ENCODE data around the gene DMTF1. TPM values are rescaled to one million over a fixed set of nuclear protein-coding genes. Genes with fewer than 3 reads are reported as not detected.
"Not testable (repeated sequence)": the region's sequence is repeated elsewhere in the genome, so short reads cannot be mapped to it uniquely, and the experiment has no call there.

The DMTF1 gene
- polyA plus RNA-seq, 1 donor (not counting 4 experiments of a cell fraction or from before 2014, with no cell fraction given): 98.4 TPM

- no peak for DNase-seq (ENCODE audit: low read depth, low spot score)
- peaks cover 3 to 17% of the 10 kb centered on the region in 2 experiments for H3K36me3 ChIP-seq (ENCODE audit: control insufficient read depth in 2 of 2, extremely low read depth in 1 of 2, insufficient read depth in 2 of 2, low read length in 2 of 2)
- H3K4me1 ChIP-seq (ENCODE audit: control insufficient read depth, extremely low read depth, insufficient read depth, low read length): no peaks in the 10 kb centered on the region
- dilution Hi-C loops (cut with MboI; ENCODE audit: extremely low pct_ligation_motif_present, low sequenced_read_pairs): no loop called here
- H4K20me1 ChIP-seq (ENCODE audit: control insufficient read depth, extremely low read depth, insufficient read depth, low read length): no peaks in the 10 kb centered on the region
- H3K79me2 ChIP-seq (ENCODE audit: control insufficient read depth, insufficient read depth, low read length): peaks cover 46% of the 10 kb centered on the region
- peaks cover 7% of the 10 kb centered on the region for H3K9me3 ChIP-seq (ENCODE audit: control insufficient read depth, low read depth, low read length)
- no peak overlapping the region for H3K4me3 ChIP-seq (ENCODE audit: control insufficient read depth in 2 of 3, extremely low read depth in 1 of 3, insufficient read depth in 2 of 3, low read depth in 1 of 3, low read length in 3 of 3)
- no peak overlapping the region for H2AFZ ChIP-seq (ENCODE audit: control insufficient read depth, low read length)
- H3K27me3 ChIP-seq (ENCODE audit: control insufficient read depth, extremely low read depth, insufficient read depth, low read length): no peaks in the 10 kb centered on the region
- no peak overlapping the region for H3K27ac ChIP-seq (ENCODE audit: control insufficient read depth, insufficient read depth, low read length)
- TF ChIP-seq CTCF (optimal IDR thresholded peaks at IDR 0.05 in 1 of 3, IDR thresholded peaks at IDR 0.05 in 1 of 3, conservative IDR thresholded peaks at IDR 0.05 in 1 of 3; ENCODE audit: extremely low read depth in 1 of 3, insufficient read depth in 2 of 3, low read length in 3 of 3) (no peak), EZH2 (IDR thresholded peaks at IDR 0.05; ENCODE audit: low read length) (no peak)
- H3K9ac ChIP-seq (ENCODE audit: control insufficient read depth, extremely low read depth, insufficient read depth, low read length): no peak overlapping the region
- H3K9me1 ChIP-seq (ENCODE audit: control insufficient read depth, extremely low read depth, insufficient read depth, low read length): no peaks in the 10 kb centered on the region
- no peak overlapping the region for H3K4me2 ChIP-seq (ENCODE audit: control insufficient read depth, extremely low read depth, insufficient read depth, low read depth, low read length)
- no peak for FAIRE-seq
Measured at GRCh38 chr7:87202705-87203104, 50.5 kb downstream of the DMTF1 start.

DNA sequence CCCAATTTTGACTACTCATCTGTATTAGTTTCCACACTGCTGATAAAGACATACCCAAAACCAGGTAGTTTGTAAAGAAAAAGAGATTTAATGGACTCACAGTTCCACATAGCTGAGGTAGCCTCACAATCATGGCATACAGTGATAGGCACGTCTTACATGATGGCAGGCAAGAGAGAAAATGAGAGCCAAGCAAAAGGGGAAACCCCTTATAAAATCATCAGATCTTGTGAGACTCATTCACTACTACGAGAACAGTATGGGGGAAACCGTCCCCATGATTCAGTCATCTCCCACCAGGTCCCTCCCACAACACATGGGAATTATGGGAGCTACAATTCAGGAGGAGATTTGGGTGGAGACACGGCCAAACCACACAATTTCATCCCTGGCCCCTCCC is 51.7 kb downstream of the DMTF1 start:
- H3K79me2 ChIP-seq (ENCODE audit: control insufficient read depth, insufficient read depth, low read length): peaks cover 50% of the 10 kb centered on the region
- H3K27ac ChIP-seq (ENCODE audit: control insufficient read depth, insufficient read depth, low read length); H2AFZ ChIP-seq (ENCODE audit: control insufficient read depth, low read length); H3K4me2 ChIP-seq (ENCODE audit: control insufficient read depth, extremely low read depth, insufficient read depth, low read depth, low read length); H4K20me1 ChIP-seq (ENCODE audit: control insufficient read depth, extremely low read depth, insufficient read depth, low read length); FAIRE-seq; H3K9ac ChIP-seq (ENCODE audit: control insufficient read depth, extremely low read depth, insufficient read depth, low read length); H3K27me3 ChIP-seq (ENCODE audit: control insufficient read depth, extremely low read depth, insufficient read depth, low read length); dilution Hi-C loops (cut with MboI; ENCODE audit: extremely low pct_ligation_motif_present, low sequenced_read_pairs); DNase-seq (ENCODE audit: low read depth, low spot score); H3K4me3 ChIP-seq (ENCODE audit: control insufficient read depth in 2 of 3, extremely low read depth in 1 of 3, insufficient read depth in 2 of 3, low read depth in 1 of 3, low read length in 3 of 3); H3K9me3 ChIP-seq (ENCODE audit: control insufficient read depth, low read depth, low read length); H3K4me1 ChIP-seq (ENCODE audit: control insufficient read depth, extremely low read depth, insufficient read depth, low read length); H3K9me1 ChIP-seq (ENCODE audit: control insufficient read depth, extremely low read depth, insufficient read depth, low read length): not testable (repeated sequence)
- peaks cover 3 to 14% of the 10 kb centered on the region in 2 experiments for H3K36me3 ChIP-seq (ENCODE audit: control insufficient read depth in 2 of 2, extremely low read depth in 1 of 2, insufficient read depth in 2 of 2, low read length in 2 of 2)

DNA sequence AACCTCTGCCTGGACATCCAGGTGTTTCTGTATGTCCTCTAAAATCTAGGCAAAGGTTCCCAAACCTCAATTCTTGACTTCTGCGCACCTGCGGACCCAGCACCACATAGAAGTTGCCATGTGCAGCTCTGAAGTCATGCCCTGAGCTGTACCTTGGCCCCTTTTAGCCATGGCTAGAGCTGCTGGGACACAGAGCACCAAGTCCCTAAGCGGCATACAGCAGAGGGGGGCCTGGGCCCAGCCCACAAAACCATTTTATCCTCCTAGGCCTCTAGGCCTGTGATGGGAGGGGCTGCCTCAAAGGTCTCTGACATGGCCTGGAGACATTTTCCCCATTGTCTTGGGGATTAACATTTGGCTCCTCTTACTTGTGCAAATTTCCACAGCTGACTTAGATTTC is 52.7 kb downstream of the DMTF1 start:
- Histone ChIP-seq H3K9ac (ENCODE audit: control insufficient read depth, extremely low read depth, insufficient read depth, low read length) (no peak overlapping the region), H3K79me2 (ENCODE audit: control insufficient read depth, insufficient read depth, low read length) (peaks cover 50% of the 10 kb centered on the region), H2AFZ (ENCODE audit: control insufficient read depth, low read length) (no peak overlapping the region), H3K27ac (ENCODE audit: control insufficient read depth, insufficient read depth, low read length) (no peak overlapping the region), H3K4me1 (ENCODE audit: control insufficient read depth, extremely low read depth, insufficient read depth, low read length) (no peaks in the 10 kb centered on the region), H3K9me1 (ENCODE audit: control insufficient read depth, extremely low read depth, insufficient read depth, low read length) (no peaks in the 10 kb centered on the region), H3K27me3 (ENCODE audit: control insufficient read depth, extremely low read depth, insufficient read depth, low read length) (no peaks in the 10 kb centered on the region), H3K4me3 (ENCODE audit: control insufficient read depth in 2 of 3, extremely low read depth in 1 of 3, insufficient read depth in 2 of 3, low read depth in 1 of 3, low read length in 3 of 3) (no peak overlapping the region), H3K9me3 (ENCODE audit: control insufficient read depth, low read depth, low read length) (peaks cover 7% of the 10 kb centered on the region), H3K4me2 (ENCODE audit: control insufficient read depth, extremely low read depth, insufficient read depth, low read depth, low read length) (no peak overlapping the region), H4K20me1 (ENCODE audit: control insufficient read depth, extremely low read depth, insufficient read depth, low read length) (no peaks in the 10 kb centered on the region), H3K36me3 (ENCODE audit: control insufficient read depth in 2 of 2, extremely low read depth in 1 of 2, insufficient read depth in 2 of 2, low read length in 2 of 2) (peaks cover 3 to 8% of the 10 kb centered on the region in 2 experiments)
- dilution Hi-C loops (cut with MboI; ENCODE audit: extremely low pct_ligation_motif_present, low sequenced_read_pairs): no loop called here
- no peak for FAIRE-seq
- no peak for TF ChIP-seq EZH2 (IDR thresholded peaks at IDR 0.05; ENCODE audit: low read length)
- no peak for TF ChIP-seq CTCF (optimal IDR thresholded peaks at IDR 0.05 in 1 of 3, IDR thresholded peaks at IDR 0.05 in 1 of 3, conservative IDR thresholded peaks at IDR 0.05 in 1 of 3; ENCODE audit: extremely low read depth in 1 of 3, insufficient read depth in 2 of 3, low read length in 3 of 3)
- no peak for DNase-seq (ENCODE audit: low read depth, low spot score)

DNA sequence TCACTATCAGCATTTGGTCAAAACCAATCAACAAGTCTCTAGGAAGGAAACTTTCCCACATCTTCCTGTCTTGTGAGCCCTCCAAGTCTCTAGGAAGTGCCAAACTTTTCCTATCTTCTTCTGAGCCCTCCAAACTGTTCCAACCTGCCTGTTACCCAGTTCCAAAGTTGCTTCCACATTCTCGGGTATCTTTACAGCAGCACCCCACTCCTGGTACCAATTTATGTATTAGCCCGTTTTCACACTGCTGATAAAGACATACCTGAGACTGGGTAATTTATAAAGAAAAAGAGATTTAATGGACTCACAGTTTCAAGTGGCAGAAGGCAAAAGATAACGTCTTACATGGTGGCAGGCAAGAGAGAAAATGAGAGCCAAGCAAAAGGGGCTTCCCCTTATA is 53.4 kb downstream of the DMTF1 start:
- H4K20me1 ChIP-seq (ENCODE audit: control insufficient read depth, extremely low read depth, insufficient read depth, low read length); H3K9me3 ChIP-seq (ENCODE audit: control insufficient read depth, low read depth, low read length); H3K27me3 ChIP-seq (ENCODE audit: control insufficient read depth, extremely low read depth, insufficient read depth, low read length); FAIRE-seq; H2AFZ ChIP-seq (ENCODE audit: control insufficient read depth, low read length); H3K9me1 ChIP-seq (ENCODE audit: control insufficient read depth, extremely low read depth, insufficient read depth, low read length); H3K4me3 ChIP-seq (ENCODE audit: control insufficient read depth in 2 of 3, extremely low read depth in 1 of 3, insufficient read depth in 2 of 3, low read depth in 1 of 3, low read length in 3 of 3); H3K27ac ChIP-seq (ENCODE audit: control insufficient read depth, insufficient read depth, low read length); dilution Hi-C loops (cut with MboI; ENCODE audit: extremely low pct_ligation_motif_present, low sequenced_read_pairs); H3K36me3 ChIP-seq (ENCODE audit: control insufficient read depth in 2 of 2, extremely low read depth in 1 of 2, insufficient read depth in 2 of 2, low read length in 2 of 2); H3K4me2 ChIP-seq (ENCODE audit: control insufficient read depth, extremely low read depth, insufficient read depth, low read depth, low read length); H3K9ac ChIP-seq (ENCODE audit: control insufficient read depth, extremely low read depth, insufficient read depth, low read length); H3K4me1 ChIP-seq (ENCODE audit: control insufficient read depth, extremely low read depth, insufficient read depth, low read length); DNase-seq (ENCODE audit: low read depth, low spot score): not testable (repeated sequence)
- peaks cover 51% of the 10 kb centered on the region for H3K79me2 ChIP-seq (ENCODE audit: control insufficient read depth, insufficient read depth, low read length)
